22Rv1 (cell line): ENCODE data around the gene RFC2.
A peak's percentile ranks its signal among the peaks of the same experiment; 100 is the strongest.

Experiments used
- ZFX ChIP-seq: fragments of 450-650 bp; IDR thresholded peaks from 2 replicates; pipeline ENCODE4 v1.6.1; 2017; ENCODE audit warnings: antibody characterized with exemption, borderline replicate concordance
- TF ChIP-seq, protein P1 (sequence below): fragments of 450-650 bp; IDR thresholded peaks from 2 replicates; pipeline ENCODE4 v1.5.1; 2017; ENCODE audit warnings: mild to moderate bottlenecking

DNA sequence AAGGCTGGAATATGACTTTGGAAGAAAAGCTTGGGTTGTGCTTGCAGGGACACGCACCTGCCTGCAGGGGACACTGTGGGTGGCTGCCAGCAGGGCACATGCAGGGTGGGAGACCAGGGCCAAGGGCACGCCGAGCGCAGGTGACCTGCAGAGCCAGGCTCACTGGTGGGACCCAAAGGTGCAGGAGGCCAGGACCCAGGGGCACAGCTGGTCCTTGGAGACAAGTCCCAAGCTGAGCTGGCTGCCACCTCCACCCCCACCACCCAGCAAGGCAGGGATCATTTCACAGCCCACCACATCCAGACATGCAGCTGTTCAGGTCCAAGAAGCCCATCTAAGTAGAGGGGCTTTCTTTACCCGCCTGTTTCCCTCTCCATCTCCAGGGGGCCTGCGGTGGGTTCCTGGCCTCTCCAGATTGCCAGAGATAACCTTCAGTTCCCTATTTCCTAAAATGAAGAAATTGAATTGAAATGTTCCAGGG lies 21.2 kb upstream of the RFC2 start:
- TF ChIP-seq, protein P1, sequence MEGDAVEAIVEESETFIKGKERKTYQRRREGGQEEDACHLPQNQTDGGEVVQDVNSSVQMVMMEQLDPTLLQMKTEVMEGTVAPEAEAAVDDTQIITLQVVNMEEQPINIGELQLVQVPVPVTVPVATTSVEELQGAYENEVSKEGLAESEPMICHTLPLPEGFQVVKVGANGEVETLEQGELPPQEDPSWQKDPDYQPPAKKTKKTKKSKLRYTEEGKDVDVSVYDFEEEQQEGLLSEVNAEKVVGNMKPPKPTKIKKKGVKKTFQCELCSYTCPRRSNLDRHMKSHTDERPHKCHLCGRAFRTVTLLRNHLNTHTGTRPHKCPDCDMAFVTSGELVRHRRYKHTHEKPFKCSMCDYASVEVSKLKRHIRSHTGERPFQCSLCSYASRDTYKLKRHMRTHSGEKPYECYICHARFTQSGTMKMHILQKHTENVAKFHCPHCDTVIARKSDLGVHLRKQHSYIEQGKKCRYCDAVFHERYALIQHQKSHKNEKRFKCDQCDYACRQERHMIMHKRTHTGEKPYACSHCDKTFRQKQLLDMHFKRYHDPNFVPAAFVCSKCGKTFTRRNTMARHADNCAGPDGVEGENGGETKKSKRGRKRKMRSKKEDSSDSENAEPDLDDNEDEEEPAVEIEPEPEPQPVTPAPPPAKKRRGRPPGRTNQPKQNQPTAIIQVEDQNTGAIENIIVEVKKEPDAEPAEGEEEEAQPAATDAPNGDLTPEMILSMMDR: peak; percentile 86
- no peak for TF ChIP-seq ZFX
